K562 (cell line): ENCODE data around the gene AFG1L. TPM values are rescaled to one million over a fixed set of nuclear protein-coding genes. Genes with fewer than 3 reads are reported as not detected.

Source experiments
- AFF1 ChIP-seq, 2 experiments: fragments of 450-650 bp; IDR thresholded peaks; 2 replicates each; pipeline ENCODE4 v1.6.1; 2018; ENCODE audit warnings: mild to moderate bottlenecking in 2 of 2, low read depth in 1 of 2; ENCODE audit not compliant: partially characterized antibody in 2 of 2
- BACH1 ChIP-seq: fragments of 200-800 bp; sonication (Bioruptor generic); IDR thresholded peaks from 2 replicates; pipeline ENCODE4 v1.6.1; 2016; ENCODE audit warnings: missing genetic modification characterization, missing compliant biosample characterization
- CLOCK ChIP-seq: fragments of 250-450 bp; sonication (Bioruptor Pico); IDR thresholded peaks from 2 replicates; pipeline ENCODE4 v1.4.0; 2020; ENCODE audit warnings: mild to moderate bottlenecking, moderate library complexity, borderline replicate concordance
- GTF2A2 ChIP-seq: IDR thresholded peaks from 2 replicates; pipeline ENCODE4 v1.6.1; 2016; ENCODE audit warnings: mild to moderate bottlenecking, missing genetic modification characterization, missing compliant biosample characterization
- HDAC6 ChIP-seq: IDR thresholded peaks from 2 replicates; pipeline ENCODE4 v1.6.1; 2012; ENCODE audit warnings: low read depth, mild to moderate bottlenecking, control low read depth, inconsistent platforms, low read length, moderate library complexity
- KDM1A ChIP-seq, 2 experiments: fragments of 450-650 bp; IDR thresholded peaks; 2 replicates each; pipeline ENCODE4 v1.6.1; 2016; ENCODE audit warnings: mild to moderate bottlenecking in 2 of 2
- MAFG ChIP-seq: fragments of 450-650 bp; conservative IDR thresholded peaks from 2 replicates; pipeline ENCODE4 v1.6.1; 2016; ENCODE audit warnings: missing genetic modification characterization, missing compliant biosample characterization
- NFXL1 ChIP-seq: fragments of 450-650 bp; formaldehyde crosslinking; IDR thresholded peaks from 2 replicates; pipeline ENCODE4 v1.4.0; 2021; ENCODE audit warnings: mild to moderate bottlenecking
- PRDM10 ChIP-seq: fragments of 450-650 bp; IDR thresholded peaks from 2 replicates; pipeline ENCODE4 v1.6.1; 2018; ENCODE audit not compliant: partially characterized antibody
- PURB ChIP-seq: sonication (generic); formaldehyde crosslinking; IDR thresholded peaks from 2 replicates; pipeline ENCODE4 v1.9.0; 2021; ENCODE audit warnings: low read depth, mild to moderate bottlenecking, missing genetic modification reagents
- SMAD1 ChIP-seq: fragments of 150-350 bp; IDR thresholded peaks from 2 replicates; pipeline ENCODE4 v1.6.1; 2014; ENCODE audit warnings: low read length, low read depth; ENCODE audit not compliant: partially characterized antibody
- STAT5B ChIP-seq: fragments of 250-450 bp; sonication (Bioruptor Pico); IDR thresholded peaks from 2 replicates; pipeline ENCODE4 v1.8.0; 2021; ENCODE audit warnings: mild to moderate bottlenecking, inconsistent platforms
- XRCC3 ChIP-seq: fragments of 450-650 bp; IDR thresholded peaks from 2 replicates; pipeline ENCODE4 v1.6.1; 2017; ENCODE audit warnings: mild to moderate bottlenecking, moderate library complexity
- ZNF232 ChIP-seq: sonication (generic); formaldehyde crosslinking; IDR thresholded peaks from 2 replicates; pipeline ENCODE4 v1.8.0; 2022; ENCODE audit warnings: mild to moderate bottlenecking, missing genetic modification reagents
- ZNF408 ChIP-seq: fragments of 250-450 bp; sonication (Bioruptor Pico); IDR thresholded peaks from 2 replicates; pipeline ENCODE4 v1.4.0; 2020; ENCODE audit warnings: low read depth, mild to moderate bottlenecking, moderate library complexity
- ZNF717 ChIP-seq: fragments of 250-450 bp; sonication (Bioruptor Pico); IDR thresholded peaks from 2 replicates; pipeline ENCODE4 v1.5.0; 2021
- polyA plus RNA-seq, 8 experiments: library from polyadenylated mRNA; depleted of rRNA in 4 of 8; stranded (reverse) in 5 of 8; unstranded in 3 of 8; fragments of >200 nt; fragmentation: Nextera tagmentation in 2 of 8; fragmentation: Illumina TruSeq in 1 of 8; extraction: Ambion mirVana in 2 of 8; extraction: Trizol in 1 of 8; gene quantifications; 2 replicates each; pipeline versions ENCODE4 v1.2.1 to v1.2.3, GENCODE V29; 2011 to 2014; ENCODE audit warnings: inconsistent platforms in 1 of 8, missing spikeins in 1 of 8
- total RNA-seq, 7 experiments: library from RNA; depleted of rRNA in 6 of 7; stranded (reverse); fragments of >200 nt in 6 of 7; fragmentation: Illumina TruSeq in 2 of 7; extraction: Trizol in 2 of 7; gene quantifications; 2 replicates each; pipeline versions ENCODE4 v1.2.1 to v1.2.3, GENCODE V29; 2011 to 2021; ENCODE audit warnings: low replicate concordance in 1 of 7

Gene AFG1L
- total and polyA plus RNA-seq, 9 of the 15 experiments (the other 6 are each of a cell fraction or from before 2014, with no cell fraction given), result 2.2 to 15.5 (median 5.8) TPM

GRCh38 chr6:108294727-108295625, at the start of gene AFG1L (continued):
- no peak for TF ChIP-seq ZNF408 (CRISPR knock-in tag)
- no peak for TF ChIP-seq XRCC3
- 0 out of 2 replicates have a peak, but pooled peaks have one; percentile 31 for TF ChIP-seq BACH1
- peak in 1 of 2 experiments; percentile 89 for TF ChIP-seq AFF1 (IDR thresholded peaks at IDR 0.05; ENCODE audit: low read depth in 1 of 2, partially characterized antibody in 2 of 2)
- TF ChIP-seq GTF2A2 (tag), result 0 out of 2 replicates have a peak, but pooled peaks have one; percentile 34
- no peak for TF ChIP-seq HDAC6
- TF ChIP-seq CLOCK (CRISPR knock-in tag), result no peak
- peak; percentile 94 for TF ChIP-seq PRDM10
- no peak for TF ChIP-seq PURB
- TF ChIP-seq NFXL1 (CRISPR knock-in tag), result no peak
- TF ChIP-seq STAT5B (CRISPR knock-in tag), result no peak
- TF ChIP-seq MAFG (tag), result no peak; the same call in 1 of the 2 replicates
- TF ChIP-seq KDM1A (IDR thresholded peaks at IDR 0.05), result no peak
- TF ChIP-seq ZNF232, result no peak
- no peak for TF ChIP-seq SMAD1
- TF ChIP-seq ZNF717 (CRISPR knock-in tag), result no peak
